Osteoblast (primary cell): ENCODE results near the gene AQP12A. TPM values are rescaled to one million over a fixed set of nuclear protein-coding genes. Genes with fewer than 3 reads are reported as not detected.

Source experiments
- DNase-seq: peaks from one replicate; pipeline ENCODE4 v3.0.0; 2011; ENCODE audit warnings: low spot score, mixed read lengths; ENCODE audit not compliant: insufficient read length; ENCODE audit errors: missing footprints
- H2AFZ ChIP-seq: 2 replicates; pipeline ENCODE4 v1.6.0; 2011; ENCODE audit warnings: mild to moderate bottlenecking, low read length
- H3K27ac ChIP-seq: 2 replicates; pipeline ENCODE4 v1.5.1; 2011; ENCODE audit warnings: mild to moderate bottlenecking, low read depth, low read length, moderate library complexity
- H3K27me3 ChIP-seq: 2 replicates; pipeline ENCODE4 v1.6.0; 2012; ENCODE audit warnings: mild to moderate bottlenecking, control low read depth, inconsistent platforms, low read length, moderate library complexity; ENCODE audit not compliant: insufficient read depth
- H3K36me3 ChIP-seq: 2 replicates; pipeline ENCODE4 v1.5.1; 2011; ENCODE audit warnings: mild to moderate bottlenecking, low read length, control low read depth, moderate library complexity; ENCODE audit not compliant: insufficient read depth
- H3K4me1 ChIP-seq: 2 replicates; pipeline ENCODE4 v1.5.1; 2011; ENCODE audit warnings: mild to moderate bottlenecking, low read length, control low read depth, moderate library complexity; ENCODE audit not compliant: insufficient read depth
- H3K4me2 ChIP-seq: 2 replicates; pipeline ENCODE4 v1.6.0; 2011; ENCODE audit warnings: mild to moderate bottlenecking, low read length; ENCODE audit not compliant: insufficient read depth
- H3K4me3 ChIP-seq: fragments of 200-600 bp; sonication (generic); 3 replicates; pipeline ENCODE4 v1.5.1; 2012; ENCODE audit warnings: mild to moderate bottlenecking, low read length, inconsistent platforms; ENCODE audit not compliant: insufficient read depth
- H3K79me2 ChIP-seq: 2 replicates; pipeline ENCODE4 v1.6.0; 2012; ENCODE audit warnings: mild to moderate bottlenecking, low read length, control low read depth, inconsistent platforms; ENCODE audit not compliant: insufficient read depth
- H3K9me3 ChIP-seq: 2 replicates; pipeline ENCODE4 v1.5.1; 2011; ENCODE audit warnings: low read depth, low read length, control low read depth
- H4K20me1 ChIP-seq: 2 replicates; pipeline ENCODE4 v1.6.0; 2012; ENCODE audit warnings: mild to moderate bottlenecking, low read length, control low read depth; ENCODE audit not compliant: insufficient read depth
- total RNA-seq: library from RNA; depleted of rRNA; stranded (reverse); fragments of >200 nt; gene quantifications from 2 replicates; pipeline ENCODE4 v1.2.3, GENCODE V29; 2012
- TF ChIP-seq, protein P1 (sequence below): IDR thresholded peaks from 2 replicates; pipeline ENCODE4 v1.5.1; 2011; ENCODE audit warnings: mild to moderate bottlenecking, low read depth, low read length, moderate library complexity; ENCODE audit errors: extremely low read depth

Gene AQP12A
- total RNA-seq, 1 donor = not detected

DNA sequence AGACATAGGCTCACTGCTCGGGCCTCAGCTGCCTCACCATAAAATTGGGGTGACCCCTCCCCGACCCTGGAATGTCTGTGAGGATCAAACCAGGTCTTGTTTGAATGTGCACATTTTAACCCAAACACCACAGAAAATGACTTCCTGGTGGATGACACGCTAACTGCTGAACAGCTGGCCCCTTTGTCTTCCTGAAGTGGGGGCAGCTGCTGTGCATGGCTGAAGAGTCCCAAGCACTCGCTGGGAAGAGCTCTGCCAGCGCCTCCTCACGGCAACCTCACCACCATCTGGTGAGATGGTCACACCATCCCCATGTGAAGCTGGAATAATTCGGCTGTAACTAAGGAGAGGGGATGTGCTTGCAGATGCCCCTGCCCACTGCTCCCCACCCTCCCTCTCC, 34.0 kb downstream of the AQP12A start:
- no peak overlapping the region for H3K4me3 ChIP-seq
- H4K20me1 ChIP-seq = no peaks in the 10 kb centered on the region
- H3K4me2 ChIP-seq = no peak overlapping the region
- DNase-seq = no peak
- TF ChIP-seq, protein P1, sequence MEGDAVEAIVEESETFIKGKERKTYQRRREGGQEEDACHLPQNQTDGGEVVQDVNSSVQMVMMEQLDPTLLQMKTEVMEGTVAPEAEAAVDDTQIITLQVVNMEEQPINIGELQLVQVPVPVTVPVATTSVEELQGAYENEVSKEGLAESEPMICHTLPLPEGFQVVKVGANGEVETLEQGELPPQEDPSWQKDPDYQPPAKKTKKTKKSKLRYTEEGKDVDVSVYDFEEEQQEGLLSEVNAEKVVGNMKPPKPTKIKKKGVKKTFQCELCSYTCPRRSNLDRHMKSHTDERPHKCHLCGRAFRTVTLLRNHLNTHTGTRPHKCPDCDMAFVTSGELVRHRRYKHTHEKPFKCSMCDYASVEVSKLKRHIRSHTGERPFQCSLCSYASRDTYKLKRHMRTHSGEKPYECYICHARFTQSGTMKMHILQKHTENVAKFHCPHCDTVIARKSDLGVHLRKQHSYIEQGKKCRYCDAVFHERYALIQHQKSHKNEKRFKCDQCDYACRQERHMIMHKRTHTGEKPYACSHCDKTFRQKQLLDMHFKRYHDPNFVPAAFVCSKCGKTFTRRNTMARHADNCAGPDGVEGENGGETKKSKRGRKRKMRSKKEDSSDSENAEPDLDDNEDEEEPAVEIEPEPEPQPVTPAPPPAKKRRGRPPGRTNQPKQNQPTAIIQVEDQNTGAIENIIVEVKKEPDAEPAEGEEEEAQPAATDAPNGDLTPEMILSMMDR = no peak
- H2AFZ ChIP-seq = no peak overlapping the region
- H3K9me3 ChIP-seq = no peaks in the 10 kb centered on the region
- H3K27ac ChIP-seq = no peak overlapping the region
- no peaks in the 10 kb centered on the region for H3K36me3 ChIP-seq
- no peaks in the 10 kb centered on the region for H3K79me2 ChIP-seq
- H3K27me3 ChIP-seq = peaks cover 9% of the 10 kb centered on the region
- no peaks in the 10 kb centered on the region for H3K4me1 ChIP-seq

DNA sequence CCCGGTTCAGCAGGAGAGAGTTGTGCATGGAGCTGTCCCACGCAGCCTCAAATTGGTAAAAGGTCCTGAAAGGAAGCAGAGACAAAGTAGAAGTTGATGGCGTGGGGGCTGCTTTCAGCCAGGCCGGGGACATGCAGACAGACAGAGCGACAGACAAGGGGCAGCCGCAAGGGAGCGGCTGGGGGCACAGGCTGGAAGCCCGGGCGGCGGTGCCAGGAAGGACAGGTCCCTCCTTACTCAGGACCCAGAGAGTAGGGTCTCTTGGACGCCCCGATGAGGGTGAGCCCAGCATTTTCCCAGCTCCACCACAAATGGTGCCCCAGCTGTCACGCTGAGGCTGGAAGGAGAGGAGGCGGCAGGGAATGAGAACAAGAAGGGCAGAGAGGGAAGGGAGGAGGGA, 35.2 kb downstream of the AQP12A start:
- no peak for DNase-seq
- H3K79me2 ChIP-seq = no peaks in the 10 kb centered on the region
- TF ChIP-seq, protein P1 = no peak

DNA sequence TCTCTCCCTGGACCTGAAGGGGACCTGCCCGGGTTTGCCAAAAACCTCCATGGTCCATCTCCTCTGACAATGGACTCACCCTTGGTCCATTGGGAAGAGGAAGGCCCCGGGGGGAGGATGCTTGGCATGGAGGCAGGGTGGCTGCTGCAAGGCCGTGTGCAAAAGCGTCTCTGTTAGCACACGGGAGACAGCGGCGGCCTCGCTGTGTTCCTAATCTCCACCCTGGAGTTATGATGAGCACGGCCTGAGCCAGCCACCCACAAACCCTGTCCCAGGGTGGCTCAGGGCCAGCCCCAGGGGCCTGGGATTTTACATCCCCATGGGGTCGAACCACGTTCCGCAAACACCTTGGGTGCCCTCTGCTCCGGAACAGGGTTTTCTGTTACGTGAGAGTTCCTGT, 35.8 kb downstream of the AQP12A start:
- H3K36me3 ChIP-seq = no peaks in the 10 kb centered on the region
- DNase-seq = no peak
- H3K79me2 ChIP-seq = no peaks in the 10 kb centered on the region
- H3K4me1 ChIP-seq = no peaks in the 10 kb centered on the region
- no peak overlapping the region for H3K27ac ChIP-seq
- TF ChIP-seq, protein P1 = no peak
- no peak overlapping the region for H3K4me3 ChIP-seq
- no peaks in the 10 kb centered on the region for H4K20me1 ChIP-seq
- H3K4me2 ChIP-seq = no peak overlapping the region
- H3K27me3 ChIP-seq = peaks cover 9% of the 10 kb centered on the region
- no peak overlapping the region for H2AFZ ChIP-seq
- H3K9me3 ChIP-seq = no peaks in the 10 kb centered on the region

More for the DNA sequence above, 35.2 kb downstream of the AQP12A start:
- no peaks in the 10 kb centered on the region for H4K20me1 ChIP-seq
- H3K36me3 ChIP-seq = no peaks in the 10 kb centered on the region
- H3K27ac ChIP-seq = no peak overlapping the region
- H3K27me3 ChIP-seq = peaks cover 9% of the 10 kb centered on the region
- no peak overlapping the region for H3K4me2 ChIP-seq
- no peaks in the 10 kb centered on the region for H3K9me3 ChIP-seq
- no peak overlapping the region for H3K4me3 ChIP-seq
- no peaks in the 10 kb centered on the region for H3K4me1 ChIP-seq
- H2AFZ ChIP-seq = no peak overlapping the region

DNA sequence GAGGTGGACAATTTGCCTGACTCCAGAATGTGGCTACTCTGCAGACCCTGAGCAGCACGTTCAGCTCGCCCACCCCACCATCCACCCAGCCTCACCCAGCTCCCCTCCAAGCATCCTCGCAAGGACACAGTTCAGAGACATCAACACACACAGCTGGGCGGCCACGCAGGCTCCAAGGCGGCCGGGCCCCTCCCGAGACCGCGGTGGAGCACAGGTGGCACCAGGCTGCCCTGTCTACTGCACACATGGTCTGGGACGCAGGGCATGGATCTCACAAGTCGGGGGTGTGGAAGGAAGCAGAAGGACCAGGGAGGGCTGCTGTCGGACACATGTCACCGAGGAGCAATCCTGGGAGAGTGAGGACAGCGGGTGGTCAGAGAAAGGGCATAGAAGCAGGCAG, 36.2 kb downstream of the AQP12A start:
- peaks cover 9% of the 10 kb centered on the region for H3K27me3 ChIP-seq
- H3K36me3 ChIP-seq = no peaks in the 10 kb centered on the region
- TF ChIP-seq, protein P1 = no peak
- no peaks in the 10 kb centered on the region for H3K4me1 ChIP-seq
- H3K4me3 ChIP-seq = no peak overlapping the region
- no peak overlapping the region for H3K4me2 ChIP-seq
- no peak overlapping the region for H3K27ac ChIP-seq
- H2AFZ ChIP-seq = no peak overlapping the region
- H4K20me1 ChIP-seq = no peaks in the 10 kb centered on the region
- H3K79me2 ChIP-seq = no peaks in the 10 kb centered on the region
- no peaks in the 10 kb centered on the region for H3K9me3 ChIP-seq
- no peak for DNase-seq
